ENCODE measurements around the gene SH2D1A. TPM values are rescaled to one million over a fixed set of nuclear protein-coding genes. Genes with fewer than 3 reads are reported as not detected.
"Not testable (repeated sequence)": the region's sequence is repeated elsewhere in the genome, so short reads cannot be mapped to it uniquely, and the experiment has no call there.

The SH2D1A gene
- total and polyA plus RNA-seq, 2 donors (not counting 1 experiment from before 2014, with no cell fraction given): 0.08 TPM; not detected in 1

- no peak overlapping the region for H3K4me2 ChIP-seq (ENCODE audit: extremely low read depth, insufficient read depth, low read length)
- no peaks in the 10 kb centered on the region for H3K79me2 ChIP-seq (ENCODE audit: control insufficient read depth, insufficient read depth, low read length)
- H3K36me3 ChIP-seq (ENCODE audit: control insufficient read depth, insufficient read depth, low read length): no peaks in the 10 kb centered on the region
- H3K9me3 ChIP-seq (ENCODE audit: control insufficient read depth, insufficient read depth, low read depth, low read length): no peaks in the 10 kb centered on the region
- no peak overlapping the region for H3K27ac ChIP-seq (ENCODE audit: insufficient read depth, low read length)
- no peaks in the 10 kb centered on the region for H3K27me3 ChIP-seq (ENCODE audit: control insufficient read depth, insufficient read depth, low read length)
- TF ChIP-seq EZH2 (IDR thresholded peaks at IDR 0.05; ENCODE audit: low read length, missing control alignments) (no peak), CTCF (conservative IDR thresholded peaks at IDR 0.05 in 1 of 2, IDR thresholded peaks at IDR 0.05 in 1 of 2; ENCODE audit: low read depth in 1 of 2, low read length in 2 of 2) (no peak)
- no peak overlapping the region for H3K4me3 ChIP-seq (replicated peaks in 1 of 4; ENCODE audit: control extremely low read depth in 1 of 4, insufficient read depth in 1 of 4, low read depth in 3 of 4, low read length in 4 of 4)
- no peaks in the 10 kb centered on the region for H4K20me1 ChIP-seq (ENCODE audit: control insufficient read depth, extremely low read depth, insufficient read depth, low read length)
- no peak overlapping the region for H3K9ac ChIP-seq (ENCODE audit: insufficient read depth, low read length)
- no peak for DNase-seq (ENCODE audit: low read depth in 2 of 2)
- no peaks in the 10 kb centered on the region for H3K4me1 ChIP-seq (ENCODE audit: control insufficient read depth, extremely low read depth, insufficient read depth, low read length)
- no peak overlapping the region for H2AFZ ChIP-seq (ENCODE audit: low read length)
These were observed 59.5 kb downstream of the SH2D1A start for GRCh38 chrX:124405868-124406267.

GRCh38 chrX:124406294-124407014 lies 60.1 kb downstream of the SH2D1A start:
- Histone ChIP-seq H2AFZ (ENCODE audit: low read length) (no peak overlapping the region), H3K4me3 (replicated peaks in 1 of 4; ENCODE audit: control extremely low read depth in 1 of 4, insufficient read depth in 1 of 4, low read depth in 3 of 4, low read length in 4 of 4) (no peak overlapping the region), H3K4me1 (ENCODE audit: control insufficient read depth, extremely low read depth, insufficient read depth, low read length) (no peaks in the 10 kb centered on the region), H3K27ac (ENCODE audit: insufficient read depth, low read length) (no peak overlapping the region), H3K9ac (ENCODE audit: insufficient read depth, low read length) (no peak overlapping the region), H3K36me3 (ENCODE audit: control insufficient read depth, insufficient read depth, low read length) (no peaks in the 10 kb centered on the region), H4K20me1 (ENCODE audit: control insufficient read depth, extremely low read depth, insufficient read depth, low read length) (no peaks in the 10 kb centered on the region), H3K9me3 (ENCODE audit: control insufficient read depth, insufficient read depth, low read depth, low read length) (no peaks in the 10 kb centered on the region), H3K4me2 (ENCODE audit: extremely low read depth, insufficient read depth, low read length) (no peak overlapping the region), H3K27me3 (ENCODE audit: control insufficient read depth, insufficient read depth, low read length) (no peaks in the 10 kb centered on the region), H3K79me2 (ENCODE audit: control insufficient read depth, insufficient read depth, low read length) (no peaks in the 10 kb centered on the region)
- TF ChIP-seq CTCF (conservative IDR thresholded peaks at IDR 0.05 in 1 of 2, IDR thresholded peaks at IDR 0.05 in 1 of 2; ENCODE audit: low read depth in 1 of 2, low read length in 2 of 2) (peak; percentile 46), EZH2 (IDR thresholded peaks at IDR 0.05; ENCODE audit: low read length, missing control alignments) (no peak)
- peak; percentile 62 to 68 for DNase-seq (ENCODE audit: low read depth in 2 of 2)

GRCh38 chrX:124407226-124407625 lies 60.9 kb downstream of the SH2D1A start:
- H4K20me1 ChIP-seq (ENCODE audit: control insufficient read depth, extremely low read depth, insufficient read depth, low read length): no peaks in the 10 kb centered on the region
- no peaks in the 10 kb centered on the region for H3K9me3 ChIP-seq (ENCODE audit: control insufficient read depth, insufficient read depth, low read depth, low read length)
- no peak for DNase-seq (ENCODE audit: low read depth in 2 of 2)
- H3K4me1 ChIP-seq (ENCODE audit: control insufficient read depth, extremely low read depth, insufficient read depth, low read length): no peaks in the 10 kb centered on the region
- H2AFZ ChIP-seq (ENCODE audit: low read length): no peak overlapping the region
- no peaks in the 10 kb centered on the region for H3K36me3 ChIP-seq (ENCODE audit: control insufficient read depth, insufficient read depth, low read length)
- TF ChIP-seq EZH2 (IDR thresholded peaks at IDR 0.05; ENCODE audit: low read length, missing control alignments): no peak
- no peak for TF ChIP-seq CTCF (conservative IDR thresholded peaks at IDR 0.05 in 1 of 2, IDR thresholded peaks at IDR 0.05 in 1 of 2; ENCODE audit: low read depth in 1 of 2, low read length in 2 of 2)
- no peak overlapping the region for H3K4me2 ChIP-seq (ENCODE audit: extremely low read depth, insufficient read depth, low read length)
- H3K79me2 ChIP-seq (ENCODE audit: control insufficient read depth, insufficient read depth, low read length): no peaks in the 10 kb centered on the region
- H3K27me3 ChIP-seq (ENCODE audit: control insufficient read depth, insufficient read depth, low read length): no peaks in the 10 kb centered on the region
- H3K27ac ChIP-seq (ENCODE audit: insufficient read depth, low read length): no peak overlapping the region
- H3K4me3 ChIP-seq (replicated peaks in 1 of 4; ENCODE audit: control extremely low read depth in 1 of 4, insufficient read depth in 1 of 4, low read depth in 3 of 4, low read length in 4 of 4): no peak overlapping the region
- no peak overlapping the region for H3K9ac ChIP-seq (ENCODE audit: insufficient read depth, low read length)

GRCh38 chrX:124408380-124408779 lies 62.0 kb downstream of the SH2D1A start:
- H3K4me3 ChIP-seq (replicated peaks in 1 of 4; ENCODE audit: control extremely low read depth in 1 of 4, insufficient read depth in 1 of 4, low read depth in 3 of 4, low read length in 4 of 4); H3K36me3 ChIP-seq (ENCODE audit: control insufficient read depth, insufficient read depth, low read length); H3K9me3 ChIP-seq (ENCODE audit: control insufficient read depth, insufficient read depth, low read depth, low read length); H3K27me3 ChIP-seq (ENCODE audit: control insufficient read depth, insufficient read depth, low read length); H3K27ac ChIP-seq (ENCODE audit: insufficient read depth, low read length); H2AFZ ChIP-seq (ENCODE audit: low read length); H3K9ac ChIP-seq (ENCODE audit: insufficient read depth, low read length); DNase-seq (ENCODE audit: low read depth in 2 of 2); H3K4me2 ChIP-seq (ENCODE audit: extremely low read depth, insufficient read depth, low read length); H4K20me1 ChIP-seq (ENCODE audit: control insufficient read depth, extremely low read depth, insufficient read depth, low read length); H3K4me1 ChIP-seq (ENCODE audit: control insufficient read depth, extremely low read depth, insufficient read depth, low read length); H3K79me2 ChIP-seq (ENCODE audit: control insufficient read depth, insufficient read depth, low read length): not testable (repeated sequence)
